Hepatocyte (in vitro differentiated cells): ENCODE measurements around the gene PCCA. TPM values are rescaled to one million over a fixed set of nuclear protein-coding genes. Genes with fewer than 3 reads are reported as not detected.

Source experiments
- DNase-seq: peaks from one replicate; pipeline ENCODE4 v3.0.0-alpha.2; 2016; ENCODE audit warnings: low spot score
- H2AFZ ChIP-seq: fragments of 200-600 bp; sonication (generic); 2 replicates; pipeline ENCODE4 v1.6.0; 2016; ENCODE audit warnings: antibody characterized with exemption, mild to moderate bottlenecking
- H3K27ac ChIP-seq: fragments of 200-600 bp; sonication (generic); 2 replicates; pipeline ENCODE4 v1.5.1; 2016; ENCODE audit warnings: mild to moderate bottlenecking
- H3K27me3 ChIP-seq: fragments of 200-600 bp; sonication (generic); 2 replicates; pipeline ENCODE4 v1.6.1; 2016
- H3K36me3 ChIP-seq: fragments of 200-600 bp; sonication (generic); replicated peaks from 2 replicates; pipeline ENCODE4 v1.5.1; 2016; ENCODE audit warnings: low read depth; ENCODE audit not compliant: insufficient read depth
- H3K4me1 ChIP-seq: fragments of 200-600 bp; sonication (generic); 2 replicates; pipeline ENCODE4 v1.5.1; 2016; ENCODE audit warnings: mild to moderate bottlenecking, moderate library complexity; ENCODE audit not compliant: insufficient read depth
- H3K4me2 ChIP-seq: fragments of 200-600 bp; sonication (generic); 2 replicates; pipeline ENCODE4 v1.6.0; 2016
- H3K4me3 ChIP-seq: fragments of 200-600 bp; sonication (generic); 2 replicates; pipeline ENCODE4 v1.5.1; 2016; ENCODE audit warnings: mild to moderate bottlenecking
- H3K79me2 ChIP-seq: fragments of 200-600 bp; sonication (generic); 2 replicates; pipeline ENCODE4 v1.6.0; 2017; ENCODE audit warnings: mild to moderate bottlenecking
- H3K9me2 ChIP-seq: fragments of 200-600 bp; sonication (generic); replicated peaks from 2 replicates; pipeline ENCODE4 v1.6.0; 2017; ENCODE audit warnings: mild to moderate bottlenecking; ENCODE audit not compliant: insufficient read depth
- H3K9me3 ChIP-seq: fragments of 200-600 bp; sonication (generic); 2 replicates; pipeline ENCODE4 v1.5.1; 2016; ENCODE audit warnings: low read depth, mild to moderate bottlenecking
- H4K20me1 ChIP-seq: fragments of 200-600 bp; sonication (generic); 2 replicates; pipeline ENCODE4 v1.6.0; 2016; ENCODE audit warnings: mild to moderate bottlenecking; ENCODE audit not compliant: insufficient read depth, poor library complexity, severe bottlenecking
- EZH2 ChIP-seq: fragments of 200-600 bp; sonication (generic); IDR thresholded peaks from 2 replicates; pipeline ENCODE4 v1.6.1; 2016; ENCODE audit warnings: antibody characterized with exemption, mild to moderate bottlenecking, borderline replicate concordance
- EZH2phosphoT487 ChIP-seq: fragments of 200-600 bp; sonication (generic); IDR thresholded peaks from one replicate; pipeline ENCODE4 v1.6.1; 2018; ENCODE audit warnings: antibody characterized with exemption, mild to moderate bottlenecking, low read depth, moderate library complexity; ENCODE audit not compliant: unreplicated experiment, severe bottlenecking
- WGBS: methylation state at CpG from one replicate; pipeline ENCODE4 v1.1.6; 2016; ENCODE audit warnings: low lambda C conversion rate; ENCODE audit errors: missing lambda C conversion rate; 5-methylcytosine and 5-hydroxymethylcytosine counted together
- polyA plus RNA-seq: library from polyadenylated mRNA; unstranded; fragments of >200 nt; fragmentation: Nextera tagmentation; extraction: Ambion mirVana; gene quantifications from 2 replicates; pipeline ENCODE4 v1.2.1, GENCODE V29; 2016
- total RNA-seq: library from RNA; depleted of rRNA; stranded (reverse); fragments of >200 nt; gene quantifications from 2 replicates; pipeline ENCODE4 v1.2.3, GENCODE V29; 2014
- TF ChIP-seq, protein P1 (sequence below): fragments of 200-600 bp; sonication (generic); IDR thresholded peaks from 2 replicates; pipeline ENCODE4 v1.5.1; 2016; ENCODE audit warnings: antibody characterized with exemption, mild to moderate bottlenecking; ENCODE audit not compliant: poor library complexity

The PCCA gene
- total and polyA plus RNA-seq, 2 experiments from 2014 or later: 23.6 to 28.2 TPM

GRCh38 chr13:100363285-100363711 lies 274.4 kb downstream of the PCCA start:
- no peaks in the 10 kb centered on the region for H3K27me3 ChIP-seq
- peak overlapping the region; percentile 29 for H3K27ac ChIP-seq
- TF ChIP-seq, protein P1, sequence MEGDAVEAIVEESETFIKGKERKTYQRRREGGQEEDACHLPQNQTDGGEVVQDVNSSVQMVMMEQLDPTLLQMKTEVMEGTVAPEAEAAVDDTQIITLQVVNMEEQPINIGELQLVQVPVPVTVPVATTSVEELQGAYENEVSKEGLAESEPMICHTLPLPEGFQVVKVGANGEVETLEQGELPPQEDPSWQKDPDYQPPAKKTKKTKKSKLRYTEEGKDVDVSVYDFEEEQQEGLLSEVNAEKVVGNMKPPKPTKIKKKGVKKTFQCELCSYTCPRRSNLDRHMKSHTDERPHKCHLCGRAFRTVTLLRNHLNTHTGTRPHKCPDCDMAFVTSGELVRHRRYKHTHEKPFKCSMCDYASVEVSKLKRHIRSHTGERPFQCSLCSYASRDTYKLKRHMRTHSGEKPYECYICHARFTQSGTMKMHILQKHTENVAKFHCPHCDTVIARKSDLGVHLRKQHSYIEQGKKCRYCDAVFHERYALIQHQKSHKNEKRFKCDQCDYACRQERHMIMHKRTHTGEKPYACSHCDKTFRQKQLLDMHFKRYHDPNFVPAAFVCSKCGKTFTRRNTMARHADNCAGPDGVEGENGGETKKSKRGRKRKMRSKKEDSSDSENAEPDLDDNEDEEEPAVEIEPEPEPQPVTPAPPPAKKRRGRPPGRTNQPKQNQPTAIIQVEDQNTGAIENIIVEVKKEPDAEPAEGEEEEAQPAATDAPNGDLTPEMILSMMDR: no peak
- no peak for TF ChIP-seq EZH2phosphoT487
- TF ChIP-seq EZH2: no peak
- no peaks in the 10 kb centered on the region for H3K9me2 ChIP-seq
- peaks cover 6% of the 10 kb centered on the region for H3K4me1 ChIP-seq
- no peaks in the 10 kb centered on the region for H3K79me2 ChIP-seq
- no peaks in the 10 kb centered on the region for H3K9me3 ChIP-seq
- H2AFZ ChIP-seq: no peak overlapping the region
- 51% methylated on average over 3 of the region's 3 CpGs for WGBS
- no peak for DNase-seq
- H4K20me1 ChIP-seq: no peaks in the 10 kb centered on the region
- no peak overlapping the region for H3K4me3 ChIP-seq
- no peak overlapping the region for H3K4me2 ChIP-seq
- no peaks in the 10 kb centered on the region for H3K36me3 ChIP-seq

DNA sequence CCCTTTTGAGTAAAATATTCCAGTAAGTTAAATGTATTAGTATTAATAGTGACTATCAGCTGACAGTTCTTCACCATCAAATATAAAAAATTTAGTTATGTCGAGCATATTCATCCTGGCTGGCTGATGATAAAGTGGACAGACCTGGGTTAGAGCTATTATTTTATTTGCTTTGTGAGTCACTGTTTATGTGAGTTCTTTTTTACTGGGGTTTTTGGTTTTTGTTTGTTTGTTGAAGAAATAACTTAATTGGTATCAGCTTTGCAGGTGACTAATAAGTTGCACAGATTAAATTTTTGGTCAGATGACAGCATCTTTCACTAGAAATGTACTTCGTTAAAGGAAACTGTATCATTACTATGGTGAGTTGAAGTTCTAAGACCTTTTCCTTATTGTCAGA lies 275.0 kb downstream of the PCCA start:
- Histone ChIP-seq H3K4me3 (no peak overlapping the region), H3K27ac (peak overlapping the region; percentile 29), H2AFZ (no peak overlapping the region), H3K4me2 (no peak overlapping the region), H3K27me3 (no peaks in the 10 kb centered on the region), H3K4me1 (peaks cover 6% of the 10 kb centered on the region), H3K9me2 (no peaks in the 10 kb centered on the region), H4K20me1 (no peaks in the 10 kb centered on the region), H3K79me2 (no peaks in the 10 kb centered on the region), H3K9me3 (no peaks in the 10 kb centered on the region), H3K36me3 (no peaks in the 10 kb centered on the region)
- TF ChIP-seq EZH2phosphoT487 (no peak), EZH2 (no peak)
- TF ChIP-seq, protein P1: no peak
- WGBS: 55% methylated on average over 2 of the region's 2 CpGs
- no peak for DNase-seq

DNA sequence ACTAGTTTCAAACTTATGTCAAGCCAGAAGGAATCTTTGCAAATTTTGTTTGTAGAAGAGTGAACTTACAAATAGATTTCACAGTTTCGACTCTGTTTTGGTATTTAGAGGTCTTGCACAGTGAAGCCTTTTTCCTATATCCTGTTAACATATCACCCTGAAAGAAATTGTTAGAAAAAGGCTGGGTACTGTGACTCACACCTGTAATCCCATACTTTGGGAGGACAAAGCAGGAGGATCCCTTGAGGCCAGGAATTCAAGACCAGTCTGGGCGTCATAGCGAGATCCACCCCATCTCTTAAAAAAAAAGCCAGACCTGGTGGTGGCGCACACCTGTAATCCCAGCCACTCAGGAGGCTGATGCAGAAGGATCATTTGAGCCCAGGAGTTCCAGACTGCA lies 275.7 kb downstream of the PCCA start:
- TF ChIP-seq, protein P1: no peak
- TF ChIP-seq EZH2 (no peak), EZH2phosphoT487 (no peak)
- H4K20me1 ChIP-seq: no peaks in the 10 kb centered on the region
- no peak overlapping the region for H3K4me3 ChIP-seq
- H3K9me3 ChIP-seq: no peaks in the 10 kb centered on the region
- no peak overlapping the region for H3K27ac ChIP-seq
- no peaks in the 10 kb centered on the region for H3K79me2 ChIP-seq
- peaks cover 6% of the 10 kb centered on the region for H3K4me1 ChIP-seq
- H3K4me2 ChIP-seq: no peak overlapping the region
- DNase-seq: no peak
- H2AFZ ChIP-seq: no peak overlapping the region
- 99% methylated on average over 4 of the region's 4 CpGs for WGBS
- no peaks in the 10 kb centered on the region for H3K36me3 ChIP-seq
- no peaks in the 10 kb centered on the region for H3K27me3 ChIP-seq
- H3K9me2 ChIP-seq: no peaks in the 10 kb centered on the region

DNA sequence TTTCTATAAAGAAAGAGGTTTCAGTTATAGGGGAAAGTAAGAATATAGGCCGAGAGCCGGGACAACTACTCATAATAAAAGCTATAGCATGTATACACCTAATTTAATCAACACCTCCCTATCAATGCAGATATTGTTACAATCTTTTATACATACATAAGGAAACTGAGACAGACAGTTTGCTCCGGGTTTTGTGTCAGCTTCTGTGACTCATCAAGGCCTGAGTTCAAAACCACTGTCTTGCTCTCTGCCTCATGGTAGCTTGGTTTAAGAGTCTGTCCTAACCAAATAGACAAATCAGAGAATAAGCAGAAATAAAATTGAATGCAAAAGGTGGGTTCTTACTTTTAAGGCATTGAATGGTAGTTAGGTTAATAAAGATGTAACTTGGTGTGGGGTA lies 276.8 kb downstream of the PCCA start:
- TF ChIP-seq EZH2: no peak
- TF ChIP-seq, protein P1: no peak
- no peak for TF ChIP-seq EZH2phosphoT487
- H3K9me3 ChIP-seq: no peaks in the 10 kb centered on the region
- no peak for DNase-seq
- no peaks in the 10 kb centered on the region for H3K27me3 ChIP-seq
- no peak overlapping the region for H3K4me3 ChIP-seq
- H3K4me2 ChIP-seq: no peak overlapping the region
- no peaks in the 10 kb centered on the region for H3K9me2 ChIP-seq
- WGBS: 96% methylated on average over 3 of the region's 3 CpGs
- peaks cover 6% of the 10 kb centered on the region for H3K4me1 ChIP-seq
- H4K20me1 ChIP-seq: no peaks in the 10 kb centered on the region
- no peaks in the 10 kb centered on the region for H3K79me2 ChIP-seq
- H2AFZ ChIP-seq: no peak overlapping the region
- H3K36me3 ChIP-seq: no peaks in the 10 kb centered on the region
- no peak overlapping the region for H3K27ac ChIP-seq
